ENCODE measurements around the gene SPATA20. TPM values are rescaled to one million over a fixed set of nuclear protein-coding genes. Genes with fewer than 3 reads are reported as not detected.

SPATA20 gene
- total and polyA plus RNA-seq, 12 donors = 12.7 to 246 (median 150) TPM

- no peaks in the 10 kb centered on the region for H3K36me3 ChIP-seq (replicated peaks in 1 of 2)
- no peaks in the 10 kb centered on the region for H3K4me1 ChIP-seq (replicated peaks in 1 of 2)
- TF ChIP-seq CTCF (IDR thresholded peaks at IDR 0.05) = no peak
- TF ChIP-seq POLR2A (IDR thresholded peaks at IDR 0.05) = no peak
- WGBS, 4 donors = 96 to 99% (median 98%) methylated on average over 2 of the region's 2 CpGs
- H3K9me3 ChIP-seq (replicated peaks in 1 of 3) = no peaks in the 10 kb centered on the region
- H3K27me3 ChIP-seq = no peaks in the 10 kb centered on the region
- DNase-seq = no peak
- intact Hi-C loops (cut with DNase I) = no loop called here
- no peak overlapping the region for H3K27ac ChIP-seq
- H3K4me3 ChIP-seq = no peak overlapping the region
Observed at GRCh38 chr17:50499721-50500120, 47.3 kb upstream of the SPATA20 start.

- no peaks in the 10 kb centered on the region for H3K4me1 ChIP-seq (replicated peaks in 1 of 2)
- 26 to 31% (median 29%) methylated on average over 5 of the region's 5 CpGs for WGBS, 4 donors
- DNase-seq = peak in 3 of 7 donors; percentile 56 to 74 (median 62)
Observed at GRCh38 chr17:50501054-50501453, 45.9 kb upstream of the SPATA20 start.

GRCh38 chr17:50502301-50502990 lies 44.5 kb upstream of the SPATA20 start:
- peak overlapping the region in 1 of 5 donors; percentile 14 for H3K27ac ChIP-seq
- no peaks in the 10 kb centered on the region for H3K4me1 ChIP-seq (replicated peaks in 1 of 2)
- H3K27me3 ChIP-seq = no peaks in the 10 kb centered on the region
- H3K9me3 ChIP-seq (replicated peaks in 1 of 3) = no peaks in the 10 kb centered on the region
- H3K36me3 ChIP-seq (replicated peaks in 1 of 2) = no peaks in the 10 kb centered on the region
- intact Hi-C loops (cut with DNase I) = no loop called here
- H3K4me3 ChIP-seq = no peak overlapping the region
- DNase-seq = no peak
- TF ChIP-seq POLR2A (IDR thresholded peaks at IDR 0.05) (no peak), CTCF (IDR thresholded peaks at IDR 0.05) (no peak)
- WGBS, 4 donors = 94 to 97% (median 97%) methylated on average over 3 to 9 of the region's 9 CpGs

More at GRCh38 chr17:50501054-50501453, 45.9 kb upstream of the SPATA20 start:
- no peak for TF ChIP-seq POLR2A (IDR thresholded peaks at IDR 0.05)
- TF ChIP-seq CTCF (IDR thresholded peaks at IDR 0.05) = peak; percentile 18 to 49 (median 36)
- H3K27me3 ChIP-seq = no peaks in the 10 kb centered on the region
- no peaks in the 10 kb centered on the region for H3K9me3 ChIP-seq (replicated peaks in 1 of 3)
- no peak overlapping the region for H3K4me3 ChIP-seq
- intact Hi-C loops (cut with DNase I) = no loop called here
- no peaks in the 10 kb centered on the region for H3K36me3 ChIP-seq (replicated peaks in 1 of 2)
- no peak overlapping the region for H3K27ac ChIP-seq

GRCh38 chr17:50505591-50506130 lies 41.3 kb upstream of the SPATA20 start:
- no peaks in the 10 kb centered on the region for H3K36me3 ChIP-seq (replicated peaks in 1 of 2)
- DNase-seq = no peak
- peaks cover 15 to 16% of the 10 kb centered on the region in 2 donors for H3K4me1 ChIP-seq (replicated peaks in 1 of 2)
- intact Hi-C loops (cut with DNase I) = no loop called here
- H3K9me3 ChIP-seq (replicated peaks in 1 of 3) = no peaks in the 10 kb centered on the region
- H3K27me3 ChIP-seq = no peaks in the 10 kb centered on the region
- no peak overlapping the region for H3K4me3 ChIP-seq
- TF ChIP-seq CTCF (IDR thresholded peaks at IDR 0.05) (no peak), POLR2A (IDR thresholded peaks at IDR 0.05) (no peak)
- H3K27ac ChIP-seq = no peak overlapping the region
- WGBS, 4 donors = 69 to 86% (median 81%) methylated on average over 7 of the region's 7 CpGs

Data from adrenal gland (tissue), 12 donors.